Muscle layer of colon (tissue), 2 donors: ENCODE data around the gene SLC39A3.

ENCODE experiments used
- H3K27ac ChIP-seq: one replicate; pipeline ENCODE4 v1.7.0; 2013; ENCODE audit warnings: low read depth, mild to moderate bottlenecking, low read length, moderate library complexity
- H3K27me3 ChIP-seq, 2 donors: one replicate each; pipeline ENCODE4 v1.7.0; 2013; ENCODE audit warnings: low read length in 2 of 2, mild to moderate bottlenecking in 2 of 2; ENCODE audit not compliant: insufficient read depth in 2 of 2, control insufficient read depth in 1 of 2
- H3K36me3 ChIP-seq: one replicate; pipeline ENCODE4 v1.7.0; 2013; ENCODE audit warnings: mild to moderate bottlenecking, low read length; ENCODE audit not compliant: insufficient read depth
- H3K4me1 ChIP-seq: one replicate; pipeline ENCODE4 v1.7.0; 2013; ENCODE audit warnings: mild to moderate bottlenecking, low read length; ENCODE audit not compliant: insufficient read depth
- H3K4me3 ChIP-seq, 2 donors: one replicate each; pipeline ENCODE4 v1.7.0; 2013; ENCODE audit warnings: low read length in 2 of 2, low read depth in 1 of 2, mild to moderate bottlenecking in 1 of 2, moderate library complexity in 1 of 2
- H3K9ac ChIP-seq: one replicate; pipeline ENCODE4 v1.7.0; 2013; ENCODE audit warnings: low read length
- H3K9me3 ChIP-seq: one replicate; pipeline ENCODE4 v1.7.0; 2013; ENCODE audit warnings: mild to moderate bottlenecking, low read length
- donor health status: abdominal sarcoma.
- donor health status: Adenocarcinoma of cecum.

The SLC39A3 gene

DNA sequence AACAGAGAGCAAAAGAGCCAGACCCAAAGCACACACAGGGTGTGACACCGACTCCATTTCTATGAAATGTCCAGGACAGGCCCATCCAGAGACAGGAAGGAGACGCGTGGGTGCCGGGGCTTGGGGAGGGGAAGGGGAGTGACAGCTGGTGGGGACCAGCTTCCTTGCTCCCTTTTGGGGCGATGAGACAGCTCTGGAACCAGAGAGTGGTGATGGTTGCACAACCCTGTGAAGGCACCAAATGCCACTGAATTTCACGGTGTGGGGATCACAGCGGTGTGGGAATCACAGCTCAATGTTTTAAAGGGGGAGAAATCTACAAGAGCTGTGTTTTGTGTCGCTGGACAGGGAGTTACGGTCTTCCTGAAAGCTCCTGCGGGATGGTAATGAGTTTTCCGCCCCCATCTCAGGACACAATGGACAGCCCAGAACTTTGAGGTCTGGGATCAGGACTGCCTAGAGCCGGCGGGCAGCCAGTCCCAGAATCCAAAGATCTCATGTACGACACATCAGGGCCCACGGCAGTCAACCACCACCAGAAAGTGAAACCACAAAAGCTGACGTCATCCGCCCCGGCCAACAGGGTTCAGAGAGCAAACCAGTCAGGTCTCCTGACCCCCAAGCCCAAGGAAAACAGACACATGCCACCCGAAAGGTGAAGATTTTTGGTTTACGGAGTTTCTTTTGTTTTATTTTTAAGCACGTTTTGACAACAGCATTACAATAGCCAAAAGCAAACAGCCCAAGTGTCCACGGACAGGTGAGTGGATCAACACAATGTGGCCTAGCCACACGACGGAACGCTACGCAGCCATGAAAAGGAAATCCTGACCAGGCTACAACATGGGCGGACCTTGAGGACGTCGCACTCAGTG is 36.0 kb upstream of the SLC39A3 start:
- Histone ChIP-seq H3K4me1 (peaks cover 22% of the 10 kb centered on the region), H3K9ac (no peak overlapping the region)

DNA sequence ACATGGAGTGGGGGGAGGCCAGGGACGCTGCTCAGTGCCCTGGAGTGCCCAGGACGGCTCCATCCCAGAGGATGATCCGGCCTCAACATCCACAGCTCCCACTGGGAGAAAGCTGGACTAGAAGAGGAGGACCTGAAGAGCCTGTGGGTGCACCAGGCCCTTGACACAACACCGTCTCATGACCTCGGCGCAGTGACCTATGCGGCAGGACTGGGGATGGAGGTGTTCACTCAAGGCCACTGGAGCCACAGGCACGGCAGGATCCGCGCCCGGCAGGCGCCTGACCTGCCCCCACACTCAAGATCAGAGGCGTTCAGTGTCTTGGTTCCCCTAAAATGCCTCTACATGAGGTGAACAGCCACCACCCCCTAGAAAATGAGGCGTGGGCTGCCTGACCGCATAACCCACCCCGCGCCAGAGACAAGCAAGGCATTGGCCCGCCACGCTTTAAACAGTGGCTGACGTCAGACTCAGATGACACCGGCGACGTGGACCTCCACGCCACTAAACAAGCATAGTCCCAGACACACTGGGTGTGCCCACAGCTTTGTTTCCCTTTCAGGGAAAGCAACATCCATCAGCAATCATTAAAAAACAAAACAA is 35.2 kb upstream of the SLC39A3 start:
- Histone ChIP-seq H3K36me3 (no peaks in the 10 kb centered on the region), H3K4me1 (peaks cover 15% of the 10 kb centered on the region), H3K9me3 (no peaks in the 10 kb centered on the region), H3K9ac (no peak overlapping the region), H3K27me3 (no peaks in the 10 kb centered on the region), H3K27ac (no peak overlapping the region), H3K4me3 (no peak overlapping the region)

More for the DNA sequence above, 36.0 kb upstream of the SLC39A3 start:
- Histone ChIP-seq H3K27me3 (no peaks in the 10 kb centered on the region), H3K9me3 (no peaks in the 10 kb centered on the region), H3K4me3 (no peak overlapping the region), H3K36me3 (no peaks in the 10 kb centered on the region), H3K27ac (no peak overlapping the region)

DNA sequence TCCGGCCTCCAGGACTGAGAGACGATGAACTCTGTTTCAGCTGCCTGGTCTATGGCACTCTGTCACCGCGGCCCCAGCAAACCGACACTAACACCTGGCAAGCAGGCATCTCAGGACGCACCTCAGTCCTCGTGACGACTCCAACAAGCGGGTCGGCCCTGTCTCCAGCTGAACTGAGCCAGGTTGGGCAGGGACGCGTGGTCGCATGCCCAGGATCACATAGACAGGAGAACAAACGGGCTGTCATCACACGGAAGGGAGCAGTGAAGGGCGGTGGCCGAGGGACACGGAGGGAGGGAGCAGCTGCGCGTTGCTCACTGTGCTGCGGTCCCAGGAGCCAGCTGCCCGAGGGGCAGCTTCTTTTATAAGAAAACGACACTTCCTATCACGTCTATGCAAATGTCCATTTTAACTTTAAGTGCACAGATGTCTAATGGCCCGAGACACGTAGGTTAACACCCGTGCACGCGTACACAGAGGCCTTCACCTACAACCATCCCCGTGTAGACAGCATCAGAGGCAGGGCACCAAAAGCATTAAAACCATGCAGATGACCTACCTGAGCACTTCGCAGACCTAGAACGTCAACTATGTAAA is 34.4 kb upstream of the SLC39A3 start:
- peaks cover 13% of the 10 kb centered on the region for H3K4me1 ChIP-seq

DNA sequence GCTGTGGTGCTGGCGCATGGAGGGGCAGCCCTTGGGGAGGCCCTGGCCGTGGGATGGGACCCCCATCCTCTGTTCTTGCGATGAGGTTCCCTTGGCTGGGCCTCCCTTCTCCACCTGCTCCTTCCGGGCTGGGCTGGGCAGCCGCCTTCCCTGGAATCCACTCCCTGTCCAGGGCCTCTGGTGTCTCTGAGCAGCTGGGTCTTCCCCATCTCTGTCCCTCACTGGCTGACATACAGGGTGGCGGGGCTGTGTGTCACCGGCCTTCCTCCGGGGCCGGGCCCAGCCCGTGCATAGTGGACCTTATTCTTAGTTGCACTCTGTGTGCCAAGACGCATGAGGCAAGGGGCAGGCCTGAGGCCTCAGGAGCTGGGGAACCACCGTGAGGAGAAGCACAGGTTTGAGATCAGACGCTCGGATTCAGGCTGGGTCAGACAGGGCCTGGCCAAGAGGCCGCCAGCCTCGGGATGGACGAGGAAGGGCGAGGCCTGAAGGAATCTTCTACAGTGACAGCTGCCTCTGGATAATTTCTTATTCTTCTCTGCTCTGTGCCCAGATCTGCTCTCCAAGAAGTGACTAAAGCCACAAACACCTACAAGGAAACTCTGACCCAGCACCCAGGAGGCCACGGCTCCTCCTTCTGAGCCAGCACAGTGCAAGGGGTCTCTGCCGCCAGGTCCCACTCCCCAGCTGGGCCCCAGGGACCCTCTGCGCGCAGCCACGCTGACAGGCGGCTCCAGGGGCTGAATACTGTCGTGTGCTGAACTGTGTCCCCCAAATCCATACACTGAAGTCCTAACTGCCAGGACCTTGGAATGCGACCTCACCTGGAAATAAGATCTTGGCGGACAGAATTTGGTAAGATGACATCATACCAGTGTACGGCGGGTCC is 32.2 kb upstream of the SLC39A3 start:
- Histone ChIP-seq H3K36me3 (peaks cover 13% of the 10 kb centered on the region), H3K27me3 (no peaks in the 10 kb centered on the region), H3K27ac (no peak overlapping the region), H3K4me3 (no peak overlapping the region), H3K9ac (no peak overlapping the region), H3K4me1 (peaks cover 13% of the 10 kb centered on the region), H3K9me3 (no peaks in the 10 kb centered on the region)

More for the DNA sequence above, 34.4 kb upstream of the SLC39A3 start:
- Histone ChIP-seq H3K27ac (no peak overlapping the region), H3K27me3 (no peaks in the 10 kb centered on the region), H3K9me3 (no peaks in the 10 kb centered on the region), H3K4me3 (no peak overlapping the region), H3K9ac (no peak overlapping the region), H3K36me3 (no peaks in the 10 kb centered on the region)

DNA sequence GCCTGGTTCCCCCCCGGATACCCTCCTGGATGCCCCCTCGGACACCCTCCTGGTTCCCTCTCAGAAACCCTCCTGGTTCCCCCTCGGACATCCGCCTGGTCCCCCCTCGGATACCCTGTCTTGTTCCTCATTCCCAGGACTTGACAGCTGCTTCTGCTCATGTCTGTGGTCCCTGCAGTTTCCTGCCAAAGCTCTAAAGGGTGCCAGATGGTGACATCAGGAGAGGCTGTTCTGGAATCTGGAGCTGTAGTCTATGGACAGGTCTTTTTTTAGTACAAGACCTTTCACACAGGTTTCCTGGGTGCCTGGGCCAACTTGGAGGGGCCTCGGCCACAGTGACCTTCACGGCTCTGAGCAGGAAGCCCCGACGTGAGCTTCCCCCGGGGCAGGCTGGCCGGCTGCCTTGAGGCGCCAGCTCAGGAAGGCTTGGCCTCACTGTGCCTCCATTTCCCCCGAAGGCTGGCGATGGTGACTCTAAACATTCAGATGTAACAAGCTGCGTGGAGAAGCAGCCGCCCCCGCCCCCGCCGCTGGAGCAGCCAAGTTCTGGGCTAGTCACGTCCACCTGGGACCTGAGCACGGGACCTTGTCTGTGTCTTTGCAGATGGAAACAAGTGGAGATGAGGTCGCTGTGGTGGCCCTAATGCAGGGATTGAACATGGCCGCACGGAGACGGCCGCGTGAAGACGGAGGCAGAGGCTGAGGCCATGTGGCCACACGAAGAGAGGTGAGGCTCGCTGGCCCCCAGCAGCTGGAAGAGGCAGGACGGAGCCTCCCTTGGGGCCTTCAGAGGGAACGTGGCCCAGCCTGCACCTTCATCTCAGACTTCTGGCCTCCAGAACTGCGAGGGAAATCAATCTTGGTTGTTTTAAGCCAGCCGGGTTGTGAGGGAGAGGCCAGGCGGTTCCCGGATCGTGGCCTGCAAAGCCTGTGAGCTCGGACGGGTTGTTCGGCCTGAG is 30.5 kb upstream of the SLC39A3 start:
- Histone ChIP-seq H3K27ac (peak overlapping the region; percentile 58), H3K36me3 (peaks cover 23% of the 10 kb centered on the region)

DNA sequence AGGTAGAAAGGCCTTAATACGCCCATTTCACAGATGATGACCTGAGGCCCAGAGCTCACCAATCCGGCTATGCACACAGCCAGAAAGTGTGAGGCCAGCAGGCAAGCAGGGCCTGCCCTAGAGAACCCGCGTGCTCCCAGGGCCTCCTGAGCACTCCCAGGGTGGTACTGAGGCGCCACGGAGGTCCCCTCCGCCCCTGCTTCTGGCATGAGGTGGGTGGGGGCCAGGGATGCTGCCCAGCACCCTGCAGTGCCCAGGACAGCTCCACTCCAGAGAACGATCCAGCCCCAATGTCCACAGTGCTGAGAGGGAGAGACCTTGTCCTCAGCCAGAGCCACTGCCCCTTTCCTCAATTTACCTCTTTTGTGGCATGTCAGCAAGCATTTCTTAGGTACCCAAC is 29.4 kb upstream of the SLC39A3 start:
- no peaks in the 10 kb centered on the region for H3K27me3 ChIP-seq
- no peak overlapping the region for H3K27ac ChIP-seq
- H3K4me1 ChIP-seq = peaks cover 5% of the 10 kb centered on the region
- no peak overlapping the region for H3K4me3 ChIP-seq
- H3K9ac ChIP-seq = no peak overlapping the region
- H3K9me3 ChIP-seq = no peaks in the 10 kb centered on the region
- H3K36me3 ChIP-seq = peaks cover 33% of the 10 kb centered on the region

More for the DNA sequence above, 30.5 kb upstream of the SLC39A3 start:
- H3K9me3 ChIP-seq = no peaks in the 10 kb centered on the region
- no peak overlapping the region for H3K4me3 ChIP-seq
- H3K27me3 ChIP-seq = no peaks in the 10 kb centered on the region
- H3K4me1 ChIP-seq = peaks cover 13% of the 10 kb centered on the region
- no peak overlapping the region for H3K9ac ChIP-seq

DNA sequence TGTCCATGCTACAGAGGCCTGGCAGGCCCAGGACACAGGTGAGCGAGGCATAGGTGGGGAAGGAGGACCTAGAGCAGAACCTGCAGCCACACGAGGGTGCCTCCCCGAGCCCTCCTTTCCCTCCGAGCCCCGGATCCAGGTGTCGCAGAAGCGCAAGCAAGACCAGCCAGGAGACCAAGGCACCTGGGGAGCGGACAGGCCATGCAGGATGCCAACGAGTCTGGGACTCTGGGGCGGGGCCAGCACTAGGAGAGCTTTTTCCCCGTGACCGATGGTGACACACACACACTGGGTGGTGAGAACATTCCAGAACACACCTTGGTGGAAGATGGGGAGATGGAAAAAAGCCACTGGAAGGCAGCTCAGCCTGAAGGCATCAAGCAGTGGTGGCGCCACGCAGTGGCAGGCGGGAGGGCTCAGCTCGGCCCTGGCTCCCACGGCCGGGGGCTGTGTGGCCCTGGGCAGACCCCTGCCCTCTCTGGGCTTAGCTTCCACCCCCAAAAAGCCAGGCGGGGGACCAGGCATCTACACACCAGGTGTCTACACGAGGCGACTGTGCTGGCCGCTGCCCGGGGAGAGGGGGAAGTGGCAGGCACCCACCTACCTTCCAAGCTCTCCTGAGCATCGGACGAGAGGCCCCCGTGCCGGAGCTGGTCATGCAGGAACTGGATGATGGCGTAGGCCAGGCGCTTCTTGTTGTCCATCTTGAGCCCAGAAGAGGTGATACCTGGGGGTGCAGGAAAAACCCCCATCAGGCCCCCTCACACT is 28.7 kb upstream of the SLC39A3 start:
- H3K9me3 ChIP-seq = no peaks in the 10 kb centered on the region
- H3K36me3 ChIP-seq = peaks cover 40% of the 10 kb centered on the region
- no peaks in the 10 kb centered on the region for H3K27me3 ChIP-seq
- no peak overlapping the region for H3K27ac ChIP-seq
- no peak overlapping the region for H3K9ac ChIP-seq
- H3K4me1 ChIP-seq = peaks cover 5% of the 10 kb centered on the region
- H3K4me3 ChIP-seq = no peak overlapping the region

DNA sequence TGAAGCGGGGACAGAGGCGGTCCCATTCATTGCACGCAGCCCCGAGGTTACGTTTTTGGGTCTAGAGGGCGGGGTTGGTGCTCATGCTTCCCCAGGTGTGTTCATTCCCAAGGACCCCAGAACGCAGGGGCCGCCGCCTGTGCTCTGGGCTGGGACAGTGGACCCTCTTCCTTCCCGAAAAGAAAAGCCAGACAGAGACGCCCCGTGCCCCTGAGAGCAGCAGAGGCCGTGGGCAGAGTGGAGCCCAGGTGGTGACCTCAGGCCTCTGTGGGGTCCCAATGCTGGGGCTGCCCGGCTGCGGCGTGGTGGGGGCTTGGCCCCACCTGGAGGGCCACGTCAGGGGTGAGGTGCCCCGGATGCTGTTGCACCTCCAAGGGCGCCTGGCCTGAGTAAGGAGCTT is 27.9 kb upstream of the SLC39A3 start:
- Histone ChIP-seq H3K4me1 (peaks cover 5% of the 10 kb centered on the region), H3K4me3 (no peak overlapping the region), H3K9ac (no peak overlapping the region), H3K9me3 (no peaks in the 10 kb centered on the region), H3K36me3 (peaks cover 49% of the 10 kb centered on the region), H3K27ac (no peak overlapping the region), H3K27me3 (no peaks in the 10 kb centered on the region)

DNA sequence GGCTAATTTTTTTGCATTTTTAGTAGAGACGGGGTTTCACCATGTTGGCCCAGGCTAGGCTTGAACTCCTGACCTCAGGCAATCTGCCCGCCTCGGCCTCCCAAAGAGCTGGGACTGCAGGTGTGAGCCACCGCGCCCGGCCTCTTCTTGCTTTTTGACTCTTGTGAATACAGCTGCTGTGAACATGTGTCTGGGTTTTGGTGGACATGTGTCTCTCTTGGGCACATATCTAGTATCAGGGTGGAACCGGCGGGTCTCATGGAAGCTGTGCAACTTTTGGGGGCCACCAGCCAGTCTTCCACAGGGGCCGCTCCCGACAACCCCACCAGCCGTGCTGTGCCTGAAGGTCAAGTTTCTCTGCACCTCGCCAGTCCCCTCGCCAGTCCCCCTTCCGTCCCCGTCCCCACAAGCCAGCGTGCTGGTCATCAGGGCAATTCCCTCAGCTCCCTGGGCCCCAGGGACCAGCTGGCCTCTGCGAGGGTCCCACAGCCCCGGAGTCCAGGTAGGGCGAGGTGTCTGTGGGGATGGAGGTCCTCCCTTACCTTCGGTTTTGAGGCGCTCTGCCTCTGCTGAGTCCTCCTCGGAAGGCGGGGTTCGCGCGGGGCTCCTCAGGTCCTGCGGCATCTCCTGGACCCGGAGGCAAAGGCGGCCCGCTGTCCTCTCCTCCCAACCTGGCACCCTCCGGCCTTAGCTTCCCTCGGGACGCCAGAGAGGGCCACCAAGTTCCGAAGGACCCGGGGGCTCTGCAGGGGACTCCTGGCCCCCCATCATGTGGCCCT is 27.0 kb upstream of the SLC39A3 start:
- no peak overlapping the region for H3K27ac ChIP-seq
- no peak overlapping the region for H3K9ac ChIP-seq
- H3K36me3 ChIP-seq = peaks cover 58% of the 10 kb centered on the region
- H3K4me1 ChIP-seq = peaks cover 5% of the 10 kb centered on the region
- no peaks in the 10 kb centered on the region for H3K9me3 ChIP-seq
- no peak overlapping the region for H3K4me3 ChIP-seq
- no peaks in the 10 kb centered on the region for H3K27me3 ChIP-seq
